Stimulated activated memory B cell treated with anti-CD40 and anti-IgM and Interleukin-4, amounts not matched to agents 10 μg/mL and 1 μg/mL and 100 μg/mL, for 72 hours (primary cell): ENCODE data around the gene DNLZ.

Experiments used
- ATAC-seq: fragments of 150-1000 bp; cut with Tn5 transposase; 2 replicates; pipeline ENCODE4 v1.10.0; 2021
- H3K27ac Mint-ChIP-seq: one replicate; pipeline ENCODE4 v1.8.0; 2022; ENCODE audit warnings: mild to moderate bottlenecking, mixed read lengths
- H3K27me3 Mint-ChIP-seq: one replicate; pipeline ENCODE4 v1.8.0; 2022; ENCODE audit warnings: mixed read lengths
- H3K36me3 Mint-ChIP-seq: one replicate; pipeline ENCODE4 v1.8.0; 2022; ENCODE audit warnings: mixed read lengths
- H3K4me1 Mint-ChIP-seq: one replicate; pipeline ENCODE4 v1.8.0; 2022; ENCODE audit warnings: mixed read lengths
- H3K4me3 Mint-ChIP-seq: one replicate; pipeline ENCODE4 v1.8.0; 2022; ENCODE audit warnings: mild to moderate bottlenecking, moderate library complexity, mixed read lengths
- H3K9me3 Mint-ChIP-seq: one replicate; pipeline ENCODE4 v1.8.0; 2022; ENCODE audit warnings: mixed read lengths

Gene DNLZ

DNA sequence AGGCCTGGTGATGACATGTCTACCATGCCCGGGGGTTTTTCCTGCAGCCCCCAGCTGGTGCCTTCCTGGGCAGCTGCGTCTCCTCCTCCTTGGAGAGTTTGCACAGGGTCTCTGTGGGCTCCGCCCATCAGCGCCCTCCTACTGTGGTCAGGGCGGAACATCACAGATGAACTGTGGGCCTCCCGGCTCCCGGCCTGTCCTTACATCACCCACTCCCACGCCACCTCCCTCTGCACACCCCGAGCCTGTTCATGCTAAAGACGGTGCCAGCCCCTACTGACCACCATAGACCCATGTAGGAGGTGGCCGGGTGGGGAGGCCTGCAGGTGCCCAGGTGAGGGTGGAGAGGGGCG lies 23.6 kb downstream of the DNLZ start:
- no peaks in the 10 kb centered on the region for H3K36me3 Mint-ChIP-seq
- H3K27me3 Mint-ChIP-seq = peaks cover 6% of the 10 kb centered on the region
- H3K27ac Mint-ChIP-seq = no peak overlapping the region
- H3K9me3 Mint-ChIP-seq = no peaks in the 10 kb centered on the region
- no peak for ATAC-seq
- H3K4me3 Mint-ChIP-seq = no peak overlapping the region
- H3K4me1 Mint-ChIP-seq = peaks cover 8% of the 10 kb centered on the region

DNA sequence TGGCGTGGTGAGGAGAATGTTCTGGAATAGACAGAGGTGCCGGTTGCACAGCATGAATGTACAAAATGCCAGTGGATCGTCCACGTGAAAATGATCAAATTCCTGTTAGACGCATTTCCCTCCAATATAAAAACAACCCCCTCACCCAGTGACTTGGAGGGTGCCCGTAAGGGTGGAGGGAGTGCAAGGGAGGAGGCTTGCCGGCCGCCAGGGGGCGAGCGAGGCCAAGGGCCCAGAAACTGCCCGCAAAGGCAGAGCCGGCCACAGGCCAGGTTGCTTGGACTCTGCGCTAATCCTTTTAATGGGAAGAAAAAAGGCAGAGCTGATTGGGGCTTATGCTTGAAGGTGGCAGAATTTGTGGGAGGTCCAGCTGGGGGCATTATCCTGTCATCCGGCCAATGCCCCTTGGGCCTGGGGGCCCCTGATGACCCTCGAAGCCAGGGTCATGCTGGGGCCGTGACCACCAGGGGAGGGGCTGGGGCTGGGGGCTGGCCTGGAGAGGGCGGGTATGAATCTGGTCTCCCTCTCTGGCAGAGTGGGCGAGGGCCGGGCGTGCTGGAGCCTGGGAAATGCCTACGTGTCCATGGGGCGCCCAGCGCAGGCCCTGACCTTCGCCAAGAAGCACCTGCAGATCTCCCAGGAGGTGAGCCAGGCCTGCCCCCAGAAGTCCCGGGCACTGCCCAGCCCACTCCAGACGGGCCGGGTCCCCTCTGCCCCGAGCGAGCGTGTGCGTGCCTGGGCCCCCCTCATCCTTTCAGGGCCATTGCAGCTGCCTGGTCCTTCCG lies 24.2 kb downstream of the DNLZ start:
- H3K36me3 Mint-ChIP-seq = no peaks in the 10 kb centered on the region
- no peaks in the 10 kb centered on the region for H3K27me3 Mint-ChIP-seq
- ATAC-seq = peak; percentile 47
- H3K9me3 Mint-ChIP-seq = no peaks in the 10 kb centered on the region
- H3K27ac Mint-ChIP-seq = no peak overlapping the region
- peaks cover 8% of the 10 kb centered on the region for H3K4me1 Mint-ChIP-seq
- no peak overlapping the region for H3K4me3 Mint-ChIP-seq

- Mint-ChIP-seq H3K4me1 (peaks cover 8% of the 10 kb centered on the region), H3K36me3 (no peaks in the 10 kb centered on the region), H3K4me3 (no peak overlapping the region)
Observed at GRCh38 chr9:136338511-136338910, 25.0 kb downstream of the DNLZ start.

GRCh38 chr9:136337416-136338395 lies 25.8 kb downstream of the DNLZ start:
- peaks cover 10% of the 10 kb centered on the region for H3K27me3 Mint-ChIP-seq
- no peaks in the 10 kb centered on the region for H3K36me3 Mint-ChIP-seq
- no peak overlapping the region for H3K4me3 Mint-ChIP-seq
- H3K9me3 Mint-ChIP-seq = no peaks in the 10 kb centered on the region
- H3K4me1 Mint-ChIP-seq = peaks cover 8% of the 10 kb centered on the region
- H3K27ac Mint-ChIP-seq = no peak overlapping the region
- no peak for ATAC-seq

More at GRCh38 chr9:136338511-136338910, 25.0 kb downstream of the DNLZ start:
- no peak for ATAC-seq
- H3K27ac Mint-ChIP-seq = no peak overlapping the region
- H3K9me3 Mint-ChIP-seq = no peaks in the 10 kb centered on the region
- H3K27me3 Mint-ChIP-seq = peaks cover 2% of the 10 kb centered on the region

- Mint-ChIP-seq H3K36me3 (no peaks in the 10 kb centered on the region), H3K9me3 (no peaks in the 10 kb centered on the region), H3K4me1 (peaks cover 8% of the 10 kb centered on the region), H3K27me3 (peaks cover 18% of the 10 kb centered on the region), H3K4me3 (no peak overlapping the region), H3K27ac (no peak overlapping the region)
- no peak for ATAC-seq
Observed at GRCh38 chr9:136336881-136337280, 26.7 kb downstream of the DNLZ start.

DNA sequence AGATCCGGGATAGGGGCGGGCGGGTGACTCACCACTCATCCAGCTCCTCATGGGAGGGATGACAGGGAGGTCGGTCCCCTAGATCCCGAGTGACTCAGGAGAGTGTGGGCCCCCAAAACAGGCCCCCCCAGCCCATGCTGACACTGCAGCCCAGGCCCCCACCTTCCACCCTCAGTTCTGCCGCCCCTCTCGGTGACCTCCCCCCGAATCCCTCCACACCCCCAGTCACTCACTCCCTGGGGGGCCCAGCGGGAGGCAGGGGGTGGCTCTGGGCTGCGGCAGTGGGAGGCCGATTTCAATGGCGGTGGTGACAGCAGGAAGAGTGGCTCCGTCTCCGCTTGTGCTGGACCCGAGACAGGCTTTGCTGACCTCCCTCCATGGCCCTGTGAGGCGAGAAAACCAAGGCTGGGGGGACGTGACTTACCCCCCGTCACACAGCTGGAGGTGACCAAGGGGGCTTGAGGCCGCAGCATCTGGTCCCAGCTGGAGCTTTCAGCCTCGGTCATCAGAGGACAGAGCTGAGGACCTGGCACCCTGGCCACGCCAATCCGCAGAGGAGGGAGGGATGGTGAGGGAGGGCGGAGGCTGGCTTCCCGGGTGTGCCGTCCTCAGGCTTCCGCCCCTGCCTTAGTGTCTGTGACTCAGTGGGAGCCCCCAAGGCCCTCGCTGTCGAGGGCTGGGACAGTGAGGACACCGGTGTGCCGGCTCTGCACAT lies 27.2 kb downstream of the DNLZ start:
- no peak for ATAC-seq
- H3K4me1 Mint-ChIP-seq = peaks cover 8% of the 10 kb centered on the region
- no peaks in the 10 kb centered on the region for H3K36me3 Mint-ChIP-seq
- H3K4me3 Mint-ChIP-seq = no peak overlapping the region
- H3K27ac Mint-ChIP-seq = no peak overlapping the region
- H3K9me3 Mint-ChIP-seq = no peaks in the 10 kb centered on the region
- peaks cover 24% of the 10 kb centered on the region for H3K27me3 Mint-ChIP-seq

GRCh38 chr9:136335296-136336155 lies 28.0 kb downstream of the DNLZ start:
- no peak for ATAC-seq
- Mint-ChIP-seq H3K27ac (no peak overlapping the region), H3K4me1 (peaks cover 8% of the 10 kb centered on the region), H3K27me3 (peaks cover 32% of the 10 kb centered on the region), H3K4me3 (no peak overlapping the region), H3K36me3 (no peaks in the 10 kb centered on the region), H3K9me3 (no peaks in the 10 kb centered on the region)

DNA sequence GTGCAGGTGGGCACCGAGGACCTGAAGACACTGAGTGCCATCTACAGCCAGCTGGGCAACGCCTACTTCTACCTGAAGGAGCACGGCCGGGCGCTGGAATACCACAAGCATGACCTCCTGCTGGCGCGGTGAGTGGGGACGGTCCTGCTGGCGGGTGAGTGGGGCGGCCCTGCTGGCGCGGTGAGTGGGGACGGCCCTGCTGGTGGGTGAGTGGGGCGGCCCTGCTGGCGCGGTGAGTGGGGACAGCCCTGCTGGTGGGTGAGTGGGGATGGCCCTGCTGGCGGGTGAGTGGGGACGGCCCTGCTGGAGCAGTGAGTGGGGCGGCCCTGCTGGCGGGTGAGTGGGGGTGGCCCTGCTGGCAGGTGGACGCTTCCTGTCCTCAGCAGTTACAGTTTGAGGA lies 29.0 kb downstream of the DNLZ start:
- Mint-ChIP-seq H3K36me3 (no peaks in the 10 kb centered on the region), H3K4me3 (no peak overlapping the region), H3K27ac (no peak overlapping the region), H3K27me3 (peaks cover 41% of the 10 kb centered on the region), H3K9me3 (no peaks in the 10 kb centered on the region), H3K4me1 (peaks cover 8% of the 10 kb centered on the region)
- ATAC-seq = peak; percentile 1

GRCh38 chr9:136333486-136333885 lies 30.1 kb downstream of the DNLZ start:
- Mint-ChIP-seq H3K27me3 (peaks cover 52% of the 10 kb centered on the region), H3K4me3 (no peak overlapping the region), H3K36me3 (no peaks in the 10 kb centered on the region), H3K27ac (no peak overlapping the region), H3K4me1 (peaks cover 6% of the 10 kb centered on the region), H3K9me3 (no peaks in the 10 kb centered on the region)
- ATAC-seq = no peak

DNA sequence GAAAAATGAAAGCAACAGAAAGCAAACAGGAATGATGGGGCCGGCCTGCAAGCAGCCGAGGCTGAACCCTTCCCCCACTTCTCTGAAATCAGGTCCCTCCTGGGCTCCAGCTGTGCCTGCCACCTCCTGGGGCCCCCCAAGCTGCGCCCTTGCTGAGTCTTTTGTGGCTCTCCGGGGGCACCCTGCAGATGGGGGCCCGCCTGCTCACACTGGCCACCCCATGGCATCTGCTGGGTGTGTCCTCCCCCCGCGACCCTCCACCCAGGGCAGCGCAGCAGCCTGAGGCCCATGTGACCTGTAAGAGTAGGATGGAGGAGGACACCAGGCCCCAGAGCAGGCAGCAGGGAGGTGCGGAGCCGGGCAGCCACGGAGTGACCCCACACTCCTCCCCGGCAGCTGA lies 30.5 kb downstream of the DNLZ start:
- no peaks in the 10 kb centered on the region for H3K9me3 Mint-ChIP-seq
- no peak overlapping the region for H3K4me3 Mint-ChIP-seq

DNA sequence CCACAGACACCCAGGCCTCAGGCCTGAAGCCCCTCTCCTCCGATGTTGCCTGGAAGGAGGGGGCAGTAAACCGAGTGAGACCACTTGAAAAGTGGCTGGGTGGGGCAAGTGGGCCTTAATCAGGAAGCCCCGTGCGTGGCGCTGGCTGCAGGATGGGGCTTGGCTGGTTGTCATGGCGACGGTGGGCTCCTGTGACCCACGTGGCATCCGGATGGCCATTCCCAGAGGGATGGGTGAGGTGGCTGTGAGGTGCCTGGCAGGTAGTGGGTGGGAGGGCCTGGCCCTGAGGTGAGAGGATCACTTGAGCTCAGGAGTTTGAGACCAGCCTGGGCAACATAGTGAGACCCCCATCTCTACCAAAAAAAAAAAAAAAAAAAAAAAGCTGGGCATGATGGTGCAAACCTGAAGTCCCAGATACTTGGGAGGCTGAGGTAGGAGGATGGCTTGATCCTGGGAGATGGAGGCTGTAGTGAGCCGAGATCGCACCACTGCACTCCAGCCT lies 31.0 kb downstream of the DNLZ start:
- Mint-ChIP-seq H3K9me3 (no peaks in the 10 kb centered on the region), H3K4me1 (peaks cover 6% of the 10 kb centered on the region), H3K27ac (no peak overlapping the region), H3K27me3 (peaks cover 54% of the 10 kb centered on the region), H3K36me3 (no peaks in the 10 kb centered on the region), H3K4me3 (no peak overlapping the region)
- no peak for ATAC-seq

More for the DNA sequence above, 30.5 kb downstream of the DNLZ start:
- Mint-ChIP-seq H3K36me3 (no peaks in the 10 kb centered on the region), H3K27me3 (peaks cover 54% of the 10 kb centered on the region), H3K27ac (no peak overlapping the region), H3K4me1 (peaks cover 6% of the 10 kb centered on the region)
- no peak for ATAC-seq

- H3K4me1 Mint-ChIP-seq = peaks cover 6% of the 10 kb centered on the region
- no peak overlapping the region for H3K27ac Mint-ChIP-seq
- no peaks in the 10 kb centered on the region for H3K36me3 Mint-ChIP-seq
- H3K9me3 Mint-ChIP-seq = no peaks in the 10 kb centered on the region
- ATAC-seq = no peak
- H3K4me3 Mint-ChIP-seq = no peak overlapping the region
- peaks cover 55% of the 10 kb centered on the region for H3K27me3 Mint-ChIP-seq
Observed at GRCh38 chr9:136331556-136332481, 31.7 kb downstream of the DNLZ start.

- Mint-ChIP-seq H3K36me3 (no peaks in the 10 kb centered on the region), H3K27me3 (peaks cover 63% of the 10 kb centered on the region), H3K4me3 (no peak overlapping the region), H3K4me1 (peaks cover 6% of the 10 kb centered on the region), H3K9me3 (no peaks in the 10 kb centered on the region), H3K27ac (no peak overlapping the region)
- no peak for ATAC-seq
Observed at GRCh38 chr9:136331030-136331429, 32.5 kb downstream of the DNLZ start.
